GM15510 (cell line): Measurements from ENCODE around the gene DLGAP4.

Experiments used
- POLR2A ChIP-seq: IDR thresholded peaks from 3 replicates; pipeline ENCODE4 v1.6.1; 2011; ENCODE audit warnings: borderline replicate concordance; ENCODE audit not compliant: insufficient read length; ENCODE audit errors: extremely low read depth

DLGAP4 gene

GRCh38 chr20:36543184-36544133, 237.3 kb downstream of the DLGAP4 start:
- TF ChIP-seq POLR2A: no peak

GRCh38 chr20:36544134-36545018, 238.2 kb downstream of the DLGAP4 start:
- TF ChIP-seq POLR2A: no peak

- no peak for TF ChIP-seq POLR2A
Observed at GRCh38 chr20:36546111-36546736, 240.1 kb downstream of the DLGAP4 start.

- TF ChIP-seq POLR2A: no peak
Observed at GRCh38 chr20:36547186-36548005, 241.3 kb downstream of the DLGAP4 start.

GRCh38 chr20:36548006-36548315, 241.8 kb downstream of the DLGAP4 start:
- no peak for TF ChIP-seq POLR2A

- no peak for TF ChIP-seq POLR2A
Observed at GRCh38 chr20:36548704-36549627, 242.8 kb downstream of the DLGAP4 start.

GRCh38 chr20:36549628-36549941, 243.4 kb downstream of the DLGAP4 start:
- TF ChIP-seq POLR2A: no peak

GRCh38 chr20:36549942-36550789, 244.0 kb downstream of the DLGAP4 start:
- TF ChIP-seq POLR2A: no peak

- no peak for TF ChIP-seq POLR2A
Observed at GRCh38 chr20:36550790-36551299, 244.7 kb downstream of the DLGAP4 start.

GRCh38 chr20:36555248-36555647, 249.1 kb downstream of the DLGAP4 start:
- no peak for TF ChIP-seq POLR2A

GRCh38 chr20:36562724-36563123, 256.6 kb downstream of the DLGAP4 start:
- no peak for TF ChIP-seq POLR2A

- TF ChIP-seq POLR2A: no peak
Observed at GRCh38 chr20:36563374-36563773, 257.2 kb downstream of the DLGAP4 start.
